OCI-LY1 (cell line): ENCODE data around the gene ADAMTS17.

ENCODE experiments used
- H2AFZ ChIP-seq: fragments of 200-600 bp; sonication (generic), shearing (Covaris generic); 2 replicates; pipeline ENCODE4 v1.6.0; 2014; ENCODE audit warnings: antibody characterized with exemption, mild to moderate bottlenecking, low read length
- H3F3A ChIP-seq: fragments of 200-600 bp; sonication (generic), shearing (Covaris generic); 2 replicates; pipeline ENCODE4 v1.6.0; 2014; ENCODE audit warnings: mild to moderate bottlenecking, antibody characterized with exemption, low read length, moderate library complexity; ENCODE audit not compliant: insufficient read depth
- H3K27ac ChIP-seq: fragments of 200-600 bp; sonication (generic); 2 replicates; pipeline ENCODE4 v1.5.1; 2014; ENCODE audit warnings: low read length, mixed run types, mild to moderate bottlenecking, low read depth; ENCODE audit not compliant: poor library complexity, severe bottlenecking
- H3K27me3 ChIP-seq: fragments of 200-600 bp; sonication (generic); 2 replicates; pipeline ENCODE4 v1.6.0; 2014; ENCODE audit warnings: antibody characterized with exemption, mild to moderate bottlenecking, low read length, moderate library complexity; ENCODE audit not compliant: insufficient read depth
- H3K36me3 ChIP-seq: fragments of 200-600 bp; sonication (generic); 2 replicates; pipeline ENCODE4 v1.6.1; 2014; ENCODE audit warnings: mild to moderate bottlenecking, antibody characterized with exemption, low read length, moderate library complexity, mixed read lengths; ENCODE audit not compliant: insufficient read depth
- H3K4me1 ChIP-seq: fragments of 200-600 bp; sonication (generic); 2 replicates; pipeline ENCODE4 v1.5.1; 2014; ENCODE audit warnings: mild to moderate bottlenecking, low read length, moderate library complexity; ENCODE audit not compliant: insufficient read depth, severe bottlenecking
- H3K4me2 ChIP-seq: fragments of 200-600 bp; sonication (generic), shearing (Covaris generic); 2 replicates; pipeline ENCODE4 v1.6.1; 2014; ENCODE audit warnings: low read length
- H3K4me3 ChIP-seq: fragments of 200-600 bp; sonication (generic); 2 replicates; pipeline ENCODE4 v1.5.1; 2014; ENCODE audit warnings: low read length, low read depth, mild to moderate bottlenecking, mixed read lengths; ENCODE audit not compliant: poor library complexity, severe bottlenecking
- H3K79me2 ChIP-seq: fragments of 200-600 bp; shearing (Covaris generic); 2 replicates; pipeline ENCODE4 v1.6.1; 2016; ENCODE audit warnings: mixed run types, low read length, mixed read lengths; ENCODE audit not compliant: insufficient read depth
- H3K9ac ChIP-seq: fragments of 200-600 bp; sonication (generic), shearing (Covaris generic); 2 replicates; pipeline ENCODE4 v1.6.1; 2014; ENCODE audit warnings: mild to moderate bottlenecking, low read length, mixed read lengths
- H3K9me2 ChIP-seq: fragments of 200-600 bp; sonication (generic), shearing (Covaris generic); 2 replicates; pipeline ENCODE4 v1.6.1; 2014; ENCODE audit warnings: low read depth, mild to moderate bottlenecking, low read length, mixed read lengths
- H3K9me3 ChIP-seq: fragments of 200-600 bp; shearing (Covaris generic); 2 replicates; pipeline ENCODE4 v1.6.1; 2014; ENCODE audit warnings: low read length, mixed read lengths
- H4K20me1 ChIP-seq: fragments of 200-600 bp; sonication (generic), shearing (Covaris generic); 2 replicates; pipeline ENCODE4 v1.6.0; 2016; ENCODE audit warnings: mild to moderate bottlenecking, low read length; ENCODE audit not compliant: insufficient read depth
- CTCF ChIP-seq: fragments of 200-600 bp; sonication (generic), shearing (Covaris generic); IDR thresholded peaks from 2 replicates; pipeline ENCODE4 v1.5.1; 2017; ENCODE audit warnings: mild to moderate bottlenecking, antibody characterized with exemption, low read length, moderate library complexity, mixed read lengths
- EZH2 ChIP-seq: fragments of 200-600 bp; sonication (generic), shearing (Covaris generic); IDR thresholded peaks from 2 replicates; pipeline ENCODE4 v1.8.0; 2017; ENCODE audit warnings: borderline replicate concordance, mixed run types, mild to moderate bottlenecking, antibody characterized with exemption, low read length, moderate library complexity, mixed read lengths

ADAMTS17 gene

GRCh38 chr15:100166313-100166712, 175.5 kb downstream of the ADAMTS17 start:
- Histone ChIP-seq H3K9me2 (no peaks in the 10 kb centered on the region), H4K20me1 (no peaks in the 10 kb centered on the region), H3K9ac (no peak overlapping the region), H3K79me2 (no peaks in the 10 kb centered on the region), H3K4me1 (no peaks in the 10 kb centered on the region), H3K27ac (no peak overlapping the region), H3F3A (no peaks in the 10 kb centered on the region), H2AFZ (no peak overlapping the region), H3K36me3 (no peaks in the 10 kb centered on the region), H3K9me3 (no peaks in the 10 kb centered on the region), H3K4me3 (no peak overlapping the region), H3K27me3 (no peaks in the 10 kb centered on the region), H3K4me2 (no peak overlapping the region)
- no peak for TF ChIP-seq EZH2
- no peak for TF ChIP-seq CTCF

GRCh38 chr15:100163961-100164360, 177.8 kb downstream of the ADAMTS17 start:
- Histone ChIP-seq H3K4me1 (no peaks in the 10 kb centered on the region), H4K20me1 (no peaks in the 10 kb centered on the region), H3K4me3 (no peak overlapping the region), H3K79me2 (no peaks in the 10 kb centered on the region), H3K27ac (no peak overlapping the region), H3K36me3 (no peaks in the 10 kb centered on the region), H3K4me2 (no peak overlapping the region), H3K9me3 (no peaks in the 10 kb centered on the region), H3K9ac (no peak overlapping the region), H3K9me2 (no peaks in the 10 kb centered on the region), H3F3A (no peaks in the 10 kb centered on the region), H3K27me3 (no peaks in the 10 kb centered on the region), H2AFZ (no peak overlapping the region)
- TF ChIP-seq CTCF = no peak
- TF ChIP-seq EZH2 = no peak

- Histone ChIP-seq H3K4me3 (no peak overlapping the region), H3K4me2 (no peak overlapping the region), H3K79me2 (no peaks in the 10 kb centered on the region), H3K9me3 (no peaks in the 10 kb centered on the region), H3K27me3 (no peaks in the 10 kb centered on the region), H3K9ac (no peak overlapping the region), H3K36me3 (no peaks in the 10 kb centered on the region), H2AFZ (no peak overlapping the region), H3K4me1 (no peaks in the 10 kb centered on the region), H3F3A (no peaks in the 10 kb centered on the region), H4K20me1 (no peaks in the 10 kb centered on the region), H3K9me2 (no peaks in the 10 kb centered on the region), H3K27ac (no peak overlapping the region)
- TF ChIP-seq EZH2 = no peak
Measured at GRCh38 chr15:100160953-100161352, 180.8 kb downstream of the ADAMTS17 start.

- Histone ChIP-seq H2AFZ (no peak overlapping the region), H3K4me1 (no peaks in the 10 kb centered on the region), H3F3A (no peaks in the 10 kb centered on the region), H3K27ac (no peak overlapping the region), H3K9me3 (no peaks in the 10 kb centered on the region), H3K27me3 (no peaks in the 10 kb centered on the region), H3K4me3 (no peak overlapping the region), H3K9ac (no peak overlapping the region), H3K4me2 (no peak overlapping the region), H3K36me3 (no peaks in the 10 kb centered on the region), H3K9me2 (no peaks in the 10 kb centered on the region), H4K20me1 (no peaks in the 10 kb centered on the region), H3K79me2 (no peaks in the 10 kb centered on the region)
- TF ChIP-seq EZH2 = no peak
- TF ChIP-seq CTCF = no peak
Measured at GRCh38 chr15:100159436-100159835, 182.3 kb downstream of the ADAMTS17 start.
